B cell (primary cell): ENCODE measurements around the gene GLT1D1. TPM values are rescaled to one million over a fixed set of nuclear protein-coding genes. Genes with fewer than 3 reads are reported as not detected.

Experiments
- ATAC-seq: fragments of 200-7000 bp; cut with Tn5 transposase; one replicate; pipeline ENCODE4 v1.10.0; 2021; ENCODE audit warnings: low read depth, mild to moderate bottlenecking, moderate number of reproducible peaks, moderate library complexity
- CTCF ChIA-PET: fragments of 350-600 bp; sonication (Branson Sonifier 250); formaldehyde crosslinking; loops from one replicate; lab custom pipeline; 2021; ENCODE audit warnings: antibody characterized with exemption, inconsistent platforms; lab: Charles Lee
- POLR2A ChIA-PET: fragments of 350-600 bp; sonication (Branson Sonifier 250); formaldehyde crosslinking; loops from one replicate; lab custom pipeline; 2021; ENCODE audit warnings: antibody characterized with exemption; lab: Charles Lee
- DNase-seq: peaks from one replicate; pipeline ENCODE4 v3.0.0; 2013
- H2AFZ ChIP-seq: 2 replicates; pipeline ENCODE4 v1.6.1; 2012; ENCODE audit warnings: mild to moderate bottlenecking, low read depth, low read length; ENCODE audit not compliant: insufficient read depth, poor library complexity, severe bottlenecking
- H3K27ac ChIP-seq, 2 donors: 1 replicate in 1 of 2; 2 replicates in 1 of 2; pipeline ENCODE4 v1.5.1; 2012 to 2013; ENCODE audit warnings: low read length in 2 of 2, mild to moderate bottlenecking in 2 of 2, moderate library complexity in 1 of 2
- H3K27me3 ChIP-seq, 4 experiments: fragments of 200-600 bp in 1 of 4; sonication (generic) in 1 of 4; replicated peaks in 1 of 4; 1 replicate in 2 of 4; 2 replicates in 2 of 4; pipeline versions ENCODE4 v1.6.1 to v1.7.0; 2013 to 2016; ENCODE audit warnings: low read length in 3 of 4, mild to moderate bottlenecking in 2 of 4, mixed read lengths in 1 of 4, moderate library complexity in 1 of 4; ENCODE audit not compliant: insufficient read depth in 4 of 4, control insufficient read depth in 3 of 4; ENCODE audit errors: control extremely low read depth in 1 of 4
- H3K36me3 ChIP-seq, 2 experiments: replicated peaks in 1 of 2; 1 replicate in 1 of 2; 2 replicates in 1 of 2; pipeline versions ENCODE4 v1.6.1 to v1.7.1; 2013; ENCODE audit warnings: low read length in 1 of 2; ENCODE audit not compliant: insufficient read depth in 2 of 2, control insufficient read depth in 1 of 2; ENCODE audit errors: control extremely low read depth in 1 of 2, extremely low read depth in 1 of 2
- H3K4me1 ChIP-seq, 2 donors: fragments of 200-600 bp in 1 of 2; sonication (generic) in 1 of 2; 1 replicate in 1 of 2; 2 replicates in 1 of 2; pipeline versions ENCODE4 v1.5.1 to v1.6.1; 2013 to 2017; ENCODE audit warnings: low read length in 2 of 2; ENCODE audit not compliant: control insufficient read depth in 2 of 2, insufficient read depth in 2 of 2
- H3K4me2 ChIP-seq: replicated peaks from 2 replicates; pipeline ENCODE3; 2012; ENCODE audit warnings: mild to moderate bottlenecking, low read depth, low read length; ENCODE audit not compliant: poor library complexity, severe bottlenecking
- H3K4me3 ChIP-seq, 5 experiments: fragments of 200-600 bp in 1 of 5; sonication (generic) in 1 of 5; 1 replicate in 3 of 5; 2 replicates in 2 of 5; pipeline versions ENCODE4 v1.5.1 to v1.7.0; 2011 to 2016; ENCODE audit warnings: low read length in 4 of 5, mild to moderate bottlenecking in 4 of 5, low read depth in 2 of 5, control low read depth in 1 of 5, moderate library complexity in 1 of 5; ENCODE audit not compliant: insufficient read depth in 1 of 5; ENCODE audit errors: control extremely low read depth in 1 of 5, extremely low read depth in 1 of 5
- H3K79me2 ChIP-seq: fragments of 200-600 bp; sonication (generic); one replicate; pipeline ENCODE4 v1.6.0; 2016; ENCODE audit warnings: low read length; ENCODE audit not compliant: control insufficient read depth, insufficient read depth
- H3K9ac ChIP-seq: fragments of 200-600 bp; sonication (generic); 2 replicates; pipeline ENCODE4 v1.6.1; 2017; ENCODE audit warnings: mild to moderate bottlenecking, low read length, moderate library complexity
- H3K9me3 ChIP-seq, 3 donors: one replicate each; pipeline versions ENCODE4 v1.6.1 to v1.7.1; 2013; ENCODE audit warnings: low read length in 2 of 3; ENCODE audit not compliant: control insufficient read depth in 2 of 3, insufficient read depth in 1 of 3; ENCODE audit errors: control extremely low read depth in 1 of 3
- H4K20me1 ChIP-seq: 2 replicates; pipeline ENCODE4 v1.6.0; 2012; ENCODE audit warnings: mild to moderate bottlenecking, low read length; ENCODE audit not compliant: insufficient read depth, control insufficient read depth, poor library complexity, severe bottlenecking
- H3K27ac Mint-ChIP-seq: one replicate; pipeline ENCODE4 v1.8.0; 2021; ENCODE audit warnings: mixed read lengths
- H3K27me3 Mint-ChIP-seq: one replicate; pipeline ENCODE4 v1.8.0; 2021; ENCODE audit warnings: mixed read lengths
- H3K4me1 Mint-ChIP-seq: one replicate; pipeline ENCODE4 v1.8.0; 2021; ENCODE audit warnings: mixed read lengths
- H3K4me3 Mint-ChIP-seq: one replicate; pipeline ENCODE4 v1.8.0; 2021; ENCODE audit warnings: mixed read lengths
- H3K9me3 Mint-ChIP-seq: one replicate; pipeline ENCODE4 v1.8.0; 2022; ENCODE audit warnings: mixed read lengths; ENCODE audit not compliant: insufficient read depth
- EZH2 ChIP-seq: IDR thresholded peaks from 2 replicates; pipeline ENCODE4 v1.6.1; 2012; ENCODE audit warnings: borderline replicate concordance, low read depth, mild to moderate bottlenecking, moderate library complexity, low read length; ENCODE audit not compliant: insufficient read depth, poor library complexity, severe bottlenecking
- WGBS: methylation state at CpG from one replicate; pipeline ENCODE4 v1.1.5; 2013; ENCODE audit warnings: missing lambda C conversion rate; ENCODE audit not compliant: insufficient coverage; 5-methylcytosine and 5-hydroxymethylcytosine counted together
- intact Hi-C: fragments of 100-400 bp; cut with micrococcal nuclease; formaldehyde crosslinking; loops from one replicate; pipeline ENCODE4 v1.10.0; 2022
- polyA plus RNA-seq: library from polyadenylated mRNA; depleted of rRNA; stranded (reverse); fragments of >200 nt; gene quantifications from 2 replicates; pipeline ENCODE4 v1.2.3, GENCODE V29; 2012
- total RNA-seq, 2 donors: library from RNA; stranded (reverse); fragments of 120-200 nt in 1 of 2; gene quantifications; 1 replicate in 1 of 2; 2 replicates in 1 of 2; pipeline versions ENCODE4 v1.2.3 to v1.2.4, GENCODE V29; 2013 to 2022
- TF ChIP-seq, protein P1 (sequence below): fragments of 200-600 bp; IDR thresholded peaks from one replicate; pipeline ENCODE4 v1.8.0; 2022; ENCODE audit warnings: antibody characterized with exemption, mild to moderate bottlenecking

GLT1D1 gene
- total and polyA plus RNA-seq, 2 donors (not counting 1 experiment from before 2014, with no cell fraction given), result 0.22 to 0.49 TPM

DNA sequence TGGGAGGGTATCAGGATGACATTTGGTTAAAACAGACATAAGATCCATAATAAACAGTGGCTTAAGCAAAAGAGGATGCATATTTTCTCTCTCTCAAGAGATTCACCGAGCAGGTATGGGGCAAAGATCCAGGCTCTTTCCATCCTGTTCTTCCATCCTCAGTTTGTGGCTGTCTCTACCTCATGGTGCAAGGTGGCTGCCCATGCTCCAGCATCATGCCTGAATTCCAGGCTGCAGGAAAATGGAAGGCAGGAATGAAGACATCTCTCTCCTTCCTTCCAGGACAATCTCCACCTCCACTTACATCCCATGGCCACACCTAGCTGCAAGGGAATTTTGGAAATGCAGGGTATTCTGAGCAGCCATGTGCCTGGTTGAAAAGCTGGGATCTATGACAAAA is 136.0 kb downstream of the GLT1D1 start:
- no peaks in the 10 kb centered on the region for H3K4me1 Mint-ChIP-seq
- intact Hi-C loops, result no loop called here

DNA sequence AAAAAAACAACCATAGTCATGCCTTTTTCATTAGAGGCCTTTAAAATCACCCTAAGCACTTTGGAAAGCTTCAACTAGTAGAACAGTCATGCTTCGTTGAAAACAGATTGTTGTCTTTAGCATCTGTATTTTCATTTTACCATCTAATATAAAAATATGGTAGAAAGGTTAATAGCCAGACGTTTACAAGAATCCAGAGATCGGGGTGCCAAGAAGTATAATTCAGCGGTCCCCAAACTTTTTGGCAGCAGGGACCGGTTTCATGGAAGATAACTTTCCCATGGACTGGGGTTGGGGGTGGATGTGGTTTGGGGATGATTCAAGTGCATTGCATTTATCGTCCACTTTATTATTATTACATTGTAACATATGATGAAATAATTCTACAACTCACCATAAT is 138.4 kb downstream of the GLT1D1 start:
- Mint-ChIP-seq H3K4me1 (no peaks in the 10 kb centered on the region), H3K27me3 (peaks cover 13% of the 10 kb centered on the region), H3K9me3 (no peaks in the 10 kb centered on the region), H3K27ac (no peak overlapping the region), H3K4me3 (no peak overlapping the region)
- H3K27me3 ChIP-seq, result peaks cover 0 to 5% (median 0%) of the 10 kb centered on the region in 4 experiments
- H3K36me3 ChIP-seq, result no peaks in the 10 kb centered on the region
- TF ChIP-seq EZH2, result no peak
- TF ChIP-seq, protein P1, sequence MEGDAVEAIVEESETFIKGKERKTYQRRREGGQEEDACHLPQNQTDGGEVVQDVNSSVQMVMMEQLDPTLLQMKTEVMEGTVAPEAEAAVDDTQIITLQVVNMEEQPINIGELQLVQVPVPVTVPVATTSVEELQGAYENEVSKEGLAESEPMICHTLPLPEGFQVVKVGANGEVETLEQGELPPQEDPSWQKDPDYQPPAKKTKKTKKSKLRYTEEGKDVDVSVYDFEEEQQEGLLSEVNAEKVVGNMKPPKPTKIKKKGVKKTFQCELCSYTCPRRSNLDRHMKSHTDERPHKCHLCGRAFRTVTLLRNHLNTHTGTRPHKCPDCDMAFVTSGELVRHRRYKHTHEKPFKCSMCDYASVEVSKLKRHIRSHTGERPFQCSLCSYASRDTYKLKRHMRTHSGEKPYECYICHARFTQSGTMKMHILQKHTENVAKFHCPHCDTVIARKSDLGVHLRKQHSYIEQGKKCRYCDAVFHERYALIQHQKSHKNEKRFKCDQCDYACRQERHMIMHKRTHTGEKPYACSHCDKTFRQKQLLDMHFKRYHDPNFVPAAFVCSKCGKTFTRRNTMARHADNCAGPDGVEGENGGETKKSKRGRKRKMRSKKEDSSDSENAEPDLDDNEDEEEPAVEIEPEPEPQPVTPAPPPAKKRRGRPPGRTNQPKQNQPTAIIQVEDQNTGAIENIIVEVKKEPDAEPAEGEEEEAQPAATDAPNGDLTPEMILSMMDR, result no peak
- H2AFZ ChIP-seq, result no peak overlapping the region
- intact Hi-C loops, result no loop called here
- H3K4me1 ChIP-seq, result no peaks in the 10 kb centered on the region
- peaks cover 0 to 2% (median 0%) of the 10 kb centered on the region in 3 donors for H3K9me3 ChIP-seq
- no peak overlapping the region for H3K9ac ChIP-seq
- no peaks in the 10 kb centered on the region for H3K79me2 ChIP-seq
- H3K27ac ChIP-seq, result no peak overlapping the region
- ChIA-PET POLR2A (no interaction called here), CTCF (no interaction called here)
- ATAC-seq (no peak), DNase-seq (no peak)
- no peak overlapping the region for H3K4me3 ChIP-seq
- no peaks in the 10 kb centered on the region for H4K20me1 ChIP-seq
- no peak overlapping the region for H3K4me2 ChIP-seq
- no CpG with 5 or more reads among the region's 6 CpGs for WGBS

More for the DNA sequence above, 136.0 kb downstream of the GLT1D1 start:
- Histone ChIP-seq H3K4me1 (no peaks in the 10 kb centered on the region), H4K20me1 (no peaks in the 10 kb centered on the region), H2AFZ (no peak overlapping the region), H3K36me3 (no peaks in the 10 kb centered on the region), H3K27me3 (peaks cover 0 to 5% (median 0%) of the 10 kb centered on the region in 4 experiments), H3K4me2 (no peak overlapping the region), H3K9me3 (peaks cover 0 to 2% (median 0%) of the 10 kb centered on the region in 3 donors), H3K79me2 (no peaks in the 10 kb centered on the region), H3K4me3 (no peak overlapping the region), H3K27ac (no peak overlapping the region), H3K9ac (no peak overlapping the region)
- POLR2A ChIA-PET, result no interaction called here
- Mint-ChIP-seq H3K4me3 (no peak overlapping the region), H3K27ac (no peak overlapping the region), H3K27me3 (peaks cover 13% of the 10 kb centered on the region), H3K9me3 (no peaks in the 10 kb centered on the region)
- CTCF ChIA-PET, result no interaction called here
- WGBS, result 88% methylated on average over 1 of the region's 1 CpG
- ATAC-seq (no peak), DNase-seq (no peak)
- TF ChIP-seq, protein P1, result no peak
- TF ChIP-seq EZH2, result no peak
